ENCODE measurements around the gene SOS1.

GRCh38 chr2:38975042-38975441, 145.8 kb downstream of the SOS1 start:
- TF ChIP-seq POLR2A (IDR thresholded peaks at IDR 0.05; ENCODE audit: low read length) (no peak), GATA1 (IDR thresholded peaks at IDR 0.05; ENCODE audit: low read depth, low read length) (no peak)
